Tongue (tissue), 2 donors: ENCODE data around the gene MESP1. TPM values are rescaled to one million over a fixed set of nuclear protein-coding genes. Genes with fewer than 3 reads are reported as not detected.

ENCODE experiments used
- DNase-seq: peaks from one replicate; pipeline ENCODE4 v3.0.0-alpha.2; 2015
- total RNA-seq: library from RNA; depleted of rRNA; stranded (reverse); fragments of >200 nt; gene quantifications from one replicate; pipeline ENCODE4 v1.2.3, GENCODE V29; 2014

Gene MESP1
- total RNA-seq, 1 donor from 2014 or later = 0.31 TPM

DNA sequence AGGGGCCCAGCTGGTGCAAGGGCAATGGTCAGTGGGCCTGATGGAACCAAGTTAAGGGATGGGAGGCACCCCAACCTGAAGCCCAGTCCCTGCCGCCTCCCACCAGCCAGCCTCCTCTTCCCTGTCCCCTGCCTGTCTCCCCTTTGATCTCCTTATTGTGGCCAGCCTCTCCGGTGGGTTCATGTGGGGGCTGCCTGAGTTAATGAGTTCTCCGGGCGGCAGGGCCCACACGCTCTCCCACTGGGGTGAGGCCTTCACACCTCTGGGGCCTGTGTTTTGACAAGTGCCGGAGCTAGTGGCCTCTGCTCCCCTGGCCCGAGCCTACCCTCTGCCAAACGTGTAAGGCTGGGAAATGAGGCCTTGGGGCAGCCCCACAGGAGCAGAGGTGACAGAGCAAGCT lies 7.2 kb upstream of the MESP1 start:
- DNase-seq = no peak

DNA sequence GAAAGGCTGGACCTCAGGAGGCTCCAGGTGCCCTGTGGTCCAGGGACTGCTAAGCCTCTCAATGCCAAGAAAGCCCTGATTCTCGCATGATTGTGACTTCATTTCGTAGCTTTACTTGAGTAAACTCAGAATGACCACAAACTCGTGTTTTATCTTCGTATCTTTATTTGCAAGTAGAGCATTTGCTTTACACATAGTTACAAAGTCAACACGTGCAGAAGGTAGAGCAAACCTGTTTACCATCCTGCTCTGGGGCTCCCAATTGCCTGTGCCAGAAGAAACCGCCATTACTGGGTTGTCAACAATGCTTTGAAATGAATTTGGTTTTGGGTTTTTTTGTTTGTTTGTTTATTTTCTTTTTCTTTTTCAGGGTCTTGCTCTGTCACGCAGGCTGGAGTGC lies 5.8 kb upstream of the MESP1 start:
- no peak for DNase-seq

DNA sequence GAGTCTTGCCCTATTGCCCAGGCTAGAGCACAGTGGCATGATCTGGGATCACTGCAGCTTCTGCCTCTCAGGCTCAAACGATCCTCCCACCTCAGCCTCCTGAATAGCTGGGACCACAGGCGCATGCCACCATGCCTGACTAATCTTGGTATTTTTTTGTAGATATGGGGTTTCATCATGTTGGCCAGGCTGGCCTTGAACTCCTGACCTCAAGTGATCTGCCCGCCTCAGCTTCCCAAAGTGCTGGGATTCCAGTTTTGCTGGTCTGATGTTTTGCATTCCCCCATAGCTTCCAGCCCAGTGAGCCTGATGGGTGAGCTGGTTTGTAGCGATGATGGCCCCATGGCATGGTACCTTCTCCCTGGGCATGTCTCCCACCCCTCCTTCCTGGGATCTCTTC lies 4.7 kb upstream of the MESP1 start:
- no peak for DNase-seq

DNA sequence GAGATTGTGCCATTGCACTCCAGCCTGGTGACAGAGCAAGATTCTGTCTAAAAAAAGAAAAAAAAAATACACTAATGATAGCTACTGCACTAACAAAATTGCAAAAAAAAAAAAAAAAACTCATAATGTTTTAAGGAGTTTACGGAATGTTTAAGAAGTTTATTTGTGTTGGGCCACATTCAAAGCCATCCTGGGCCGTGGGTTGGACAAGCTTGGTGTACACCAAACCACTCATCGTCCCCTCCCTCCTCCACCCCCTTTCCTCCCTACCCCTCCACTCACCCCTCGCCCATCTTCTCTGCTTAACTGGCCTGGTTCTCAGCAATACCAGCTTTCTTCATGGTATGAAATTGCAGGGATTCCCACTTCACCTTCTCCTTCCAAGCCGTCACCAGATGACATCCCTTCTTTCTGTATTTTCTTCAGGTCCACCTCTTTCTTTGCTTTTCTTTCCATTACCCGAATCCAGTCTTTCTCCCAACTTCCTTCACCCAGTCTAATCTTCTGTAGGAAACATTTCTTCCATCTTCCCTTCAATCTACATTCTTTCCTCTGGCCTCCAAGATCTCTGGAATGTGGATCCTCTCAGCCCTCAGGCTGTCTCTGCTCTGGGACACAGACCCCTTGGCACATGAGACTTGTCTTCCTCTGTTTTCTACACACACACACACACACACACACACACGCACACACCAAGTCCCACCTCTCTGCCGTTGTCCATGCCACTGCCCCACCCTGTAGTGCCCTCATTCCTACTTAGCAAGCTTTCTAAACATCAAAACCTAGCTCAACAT lies 3.5 kb upstream of the MESP1 start:
- DNase-seq = no peak

DNA sequence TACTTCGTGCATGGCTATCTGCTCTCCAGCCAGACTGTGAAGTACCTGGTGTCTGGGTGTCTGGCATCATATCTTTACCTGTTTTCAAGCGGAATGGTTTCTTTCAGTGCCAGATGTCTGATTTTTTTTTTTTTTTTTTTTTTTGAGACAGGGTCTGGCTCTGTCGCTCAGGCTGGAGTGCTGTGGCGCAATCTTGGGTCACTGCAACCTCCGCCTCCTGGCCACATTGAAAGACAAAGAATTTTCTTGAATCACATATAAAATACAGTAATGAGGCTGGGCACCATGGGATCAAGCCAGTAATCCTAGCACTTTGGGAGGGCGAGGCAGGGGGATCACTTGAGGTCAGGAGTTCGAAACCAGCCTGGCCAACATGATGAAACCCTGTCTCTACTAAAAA lies 2.8 kb upstream of the MESP1 start:
- no peak for DNase-seq

DNA sequence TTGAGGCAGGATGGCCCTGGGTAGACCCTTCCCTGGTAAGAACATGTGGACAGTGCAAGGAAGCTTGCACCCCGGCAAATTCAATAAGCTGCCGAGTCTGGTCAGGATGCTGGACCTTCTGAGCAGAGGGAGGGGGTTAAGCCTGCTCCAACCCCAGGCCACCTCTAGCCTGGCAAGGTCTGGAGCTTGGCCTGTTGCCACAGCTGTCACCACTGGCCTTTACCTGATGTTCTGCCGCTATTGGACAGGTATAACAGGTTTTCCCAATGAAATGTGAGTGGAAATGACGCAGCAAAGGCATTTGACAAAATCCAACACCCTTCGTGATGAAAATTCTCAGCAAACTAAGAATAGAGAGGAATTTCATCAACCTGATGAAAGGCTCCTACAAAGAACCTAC lies 699 bp upstream of the MESP1 start:
- DNase-seq = no peak

DNA sequence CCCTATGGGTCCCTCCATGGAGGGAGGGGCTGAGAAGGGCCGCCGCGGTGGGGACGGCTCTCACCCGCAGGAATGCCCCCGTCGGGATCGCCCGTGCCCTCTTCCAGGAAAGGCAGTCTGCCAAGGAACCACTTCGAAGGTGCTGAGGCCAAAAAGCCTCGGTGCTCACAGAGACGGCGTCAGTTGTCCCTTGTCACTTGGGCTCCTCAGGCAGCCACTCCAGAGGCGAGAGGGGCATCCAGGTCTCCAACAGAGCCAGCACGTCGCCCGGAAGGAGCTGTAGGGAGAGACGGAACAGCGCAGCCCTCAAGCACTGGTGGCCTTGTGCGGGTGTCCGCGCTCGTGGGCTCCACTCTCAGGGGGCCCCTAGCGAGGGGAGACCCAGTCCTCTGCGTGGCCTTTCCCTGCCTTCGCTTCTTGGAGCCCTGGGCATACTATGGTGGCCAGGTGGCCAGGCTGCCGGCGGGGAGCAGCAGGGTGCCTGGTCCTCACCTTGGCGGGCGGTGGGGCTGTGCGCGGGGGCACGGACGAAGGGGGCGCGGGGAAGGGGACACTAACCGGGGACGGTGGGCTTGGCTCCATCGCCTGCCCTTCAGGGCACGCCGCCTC lies 994 bp downstream of the MESP1 start:
- DNase-seq = no peak

DNA sequence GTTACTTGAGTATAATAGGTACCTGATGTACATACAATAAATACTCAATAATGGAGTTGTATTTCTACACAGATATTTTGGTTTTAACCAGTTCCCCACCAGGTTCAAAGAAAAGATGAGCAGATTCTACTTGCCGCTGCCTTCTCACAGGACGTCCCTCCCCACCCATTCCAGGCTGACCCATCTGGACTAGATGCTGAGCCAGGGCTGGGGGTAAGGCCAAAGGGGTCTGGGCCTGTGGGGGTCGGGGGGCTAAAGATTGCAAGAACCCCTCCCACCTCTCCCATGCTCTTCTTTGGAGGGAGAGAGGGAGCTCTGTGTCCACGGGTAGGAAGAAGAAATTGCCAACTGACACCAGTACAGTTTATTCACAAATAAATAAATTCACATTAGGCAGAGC lies 1.5 kb downstream of the MESP1 start:
- DNase-seq = no peak

DNA sequence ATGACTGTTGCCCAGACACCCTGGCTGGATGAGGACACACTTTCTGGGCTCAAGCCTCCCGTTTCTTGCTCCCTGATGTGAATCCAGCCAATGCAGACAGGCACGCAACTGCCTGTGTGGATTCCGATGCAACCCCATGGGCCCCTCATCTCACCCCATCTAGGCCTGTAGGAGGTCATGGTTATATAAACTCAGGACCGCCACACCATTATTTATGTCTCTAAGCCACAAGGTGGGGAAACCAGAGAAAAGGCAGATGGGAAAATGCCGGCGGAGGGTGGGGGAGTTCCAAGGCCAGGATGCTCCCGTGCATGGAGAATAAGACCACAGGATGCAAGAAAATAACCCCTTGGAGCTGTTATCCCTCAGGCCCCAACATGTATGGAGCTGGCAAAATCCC lies 2.0 kb downstream of the MESP1 start:
- DNase-seq = no peak

DNA sequence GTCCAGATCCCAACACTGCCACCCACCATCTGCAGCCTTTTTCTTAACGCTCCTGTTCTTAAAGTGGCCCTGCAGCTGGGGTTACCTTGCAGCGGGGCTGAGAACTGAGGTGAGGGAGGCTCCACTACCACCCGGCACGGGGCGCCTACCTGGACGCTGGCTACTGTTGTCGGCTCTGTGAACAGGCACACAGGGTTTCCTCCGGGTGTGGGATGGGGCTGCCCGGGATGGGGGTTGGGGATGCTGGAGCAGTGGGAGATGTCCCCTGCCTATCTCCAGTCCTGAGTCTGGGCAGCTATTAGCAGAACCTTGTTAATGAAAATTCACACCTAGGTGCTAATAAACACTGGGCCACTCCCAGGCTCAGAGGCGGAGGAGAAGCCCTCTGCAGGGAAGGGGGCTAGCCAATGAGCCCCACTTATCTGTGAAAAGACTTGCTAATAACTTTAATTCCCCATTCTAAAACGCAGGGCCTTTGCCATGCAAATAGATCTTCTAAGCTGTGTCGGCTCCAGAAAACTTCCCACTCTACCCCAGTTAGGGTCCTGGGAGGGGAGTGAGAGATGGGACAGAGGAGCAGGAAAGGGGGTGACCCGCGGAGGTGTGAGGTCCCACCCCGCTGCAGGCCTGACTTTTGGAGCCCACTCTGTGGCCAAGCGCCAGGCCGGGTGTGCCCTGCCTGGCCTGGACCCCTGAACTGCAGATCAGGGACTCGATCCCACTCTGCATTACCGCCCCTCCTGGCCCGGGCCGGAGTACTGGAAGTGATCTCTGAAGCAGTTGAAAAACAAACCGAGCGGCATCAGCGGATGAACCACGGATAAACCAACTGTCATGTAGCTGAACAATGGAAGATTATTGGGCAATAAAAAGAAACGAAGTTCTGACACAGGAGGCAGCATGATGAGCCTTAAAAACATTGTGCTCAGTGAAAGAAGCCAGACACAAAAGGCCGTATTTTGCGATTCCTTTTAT lies 3.1 kb downstream of the MESP1 start:
- no peak for DNase-seq

DNA sequence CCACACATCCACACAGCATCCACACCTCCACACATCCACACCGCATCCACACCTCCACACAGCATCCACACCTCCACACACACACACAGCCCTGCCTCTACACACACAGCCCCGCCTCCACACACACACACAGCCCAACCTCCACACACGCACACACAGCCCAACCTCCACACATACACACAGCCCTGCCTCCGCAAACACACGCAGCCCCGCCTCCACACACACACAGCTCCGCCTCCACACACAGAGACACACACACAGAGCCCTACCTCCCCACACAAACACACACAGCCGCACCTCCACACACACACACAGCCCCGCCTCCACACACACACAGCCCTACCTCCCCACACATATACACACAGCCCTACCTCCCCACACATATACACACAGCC lies 4.7 kb downstream of the MESP1 start:
- no peak for DNase-seq

DNA sequence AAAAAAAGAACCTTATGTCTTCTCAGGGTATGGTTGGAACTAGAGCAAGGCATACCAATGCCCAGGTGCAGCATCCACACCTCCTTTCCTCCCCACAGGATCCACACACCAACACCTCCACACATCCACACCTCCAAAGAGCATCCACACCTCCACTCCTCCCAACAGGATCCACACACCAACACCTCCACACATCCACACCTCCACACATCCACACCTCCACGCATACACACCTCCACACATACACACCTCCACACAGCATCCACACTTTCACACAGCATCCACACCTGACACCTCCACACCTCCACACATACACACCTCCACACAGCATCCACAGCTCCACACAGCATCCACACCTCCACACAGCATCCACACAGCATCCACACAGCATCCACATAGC lies 5.3 kb downstream of the MESP1 start:
- DNase-seq = no peak

DNA sequence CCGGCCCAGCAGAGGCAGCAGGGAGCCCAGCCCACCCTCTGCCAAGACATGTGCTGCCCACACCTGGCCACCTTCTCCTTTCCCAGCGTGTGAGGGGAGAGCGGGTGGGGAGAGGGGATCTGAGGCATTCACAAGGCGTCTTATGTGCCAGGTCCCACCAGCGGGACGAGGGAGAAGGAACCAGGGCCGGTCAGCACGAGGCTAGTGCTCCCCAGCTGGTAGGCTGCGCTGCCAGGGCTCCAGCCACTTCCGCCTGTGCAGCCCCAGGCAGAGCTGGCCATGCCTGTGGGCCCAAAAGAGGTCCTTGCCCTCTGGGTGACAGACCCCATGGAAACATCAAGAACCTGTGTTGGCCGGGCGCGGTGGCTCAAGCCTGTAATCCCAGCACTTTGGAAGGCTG lies 5.9 kb downstream of the MESP1 start:
- no peak for DNase-seq

DNA sequence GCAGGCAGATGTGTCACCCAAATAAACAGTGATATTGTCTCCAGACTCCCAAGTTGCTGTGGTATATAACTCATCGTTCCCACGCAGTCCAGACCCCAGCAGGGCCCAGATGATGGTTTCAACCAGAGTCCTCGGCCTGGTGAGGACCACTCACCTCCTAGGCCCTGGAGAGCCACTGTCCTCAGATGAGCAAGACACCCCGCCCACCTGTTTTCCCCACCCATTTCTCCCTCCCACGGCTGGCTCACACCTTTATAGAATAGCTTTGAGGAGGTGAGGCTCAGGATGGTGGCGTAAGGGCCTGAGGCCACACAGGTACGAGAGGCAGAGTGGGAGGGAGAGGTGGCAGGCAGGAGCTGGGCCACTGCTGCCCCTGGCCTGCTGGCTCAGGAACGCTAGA lies 7.5 kb downstream of the MESP1 start:
- DNase-seq = no peak

DNA sequence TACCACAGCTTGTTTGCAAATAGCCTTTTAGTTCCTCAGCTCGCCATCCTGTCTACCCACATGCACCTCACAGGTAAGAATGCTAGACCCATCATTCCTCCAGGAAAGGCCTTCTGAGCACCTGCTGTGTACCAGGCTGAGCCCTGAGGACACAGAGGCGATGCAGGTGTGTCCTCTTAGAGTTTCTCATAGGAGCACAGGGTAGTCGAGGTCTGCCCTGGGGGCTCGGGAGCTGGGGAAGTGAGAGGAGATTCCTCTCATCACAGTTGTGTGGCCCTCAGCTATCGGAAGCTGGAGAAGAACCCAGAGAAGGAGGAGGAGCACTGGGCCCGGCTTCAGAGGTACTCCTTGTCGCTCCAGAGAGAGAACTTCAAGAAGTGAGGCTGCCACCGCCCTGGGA lies 8.0 kb downstream of the MESP1 start:
- no peak for DNase-seq

DNA sequence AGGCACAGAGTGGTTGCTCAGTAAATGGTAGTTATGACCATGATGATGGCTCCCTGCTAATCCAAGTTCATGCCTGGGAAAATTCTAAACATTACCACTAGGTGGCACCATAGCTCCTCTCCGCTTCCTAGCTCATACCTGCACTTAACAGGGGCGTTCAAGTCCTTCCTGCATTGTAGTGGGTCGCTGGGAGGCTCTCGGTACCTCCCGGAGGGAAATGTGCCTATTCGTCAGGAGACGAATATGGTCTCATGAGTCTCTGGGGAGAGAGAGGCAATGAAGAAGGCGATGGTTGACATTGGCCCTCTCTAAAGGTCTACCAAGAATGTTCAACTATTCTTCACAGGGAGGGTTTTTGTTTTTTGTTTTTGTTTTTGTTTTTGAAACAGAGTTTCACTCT lies 10.9 kb downstream of the MESP1 start:
- DNase-seq = peak; percentile 86

DNA sequence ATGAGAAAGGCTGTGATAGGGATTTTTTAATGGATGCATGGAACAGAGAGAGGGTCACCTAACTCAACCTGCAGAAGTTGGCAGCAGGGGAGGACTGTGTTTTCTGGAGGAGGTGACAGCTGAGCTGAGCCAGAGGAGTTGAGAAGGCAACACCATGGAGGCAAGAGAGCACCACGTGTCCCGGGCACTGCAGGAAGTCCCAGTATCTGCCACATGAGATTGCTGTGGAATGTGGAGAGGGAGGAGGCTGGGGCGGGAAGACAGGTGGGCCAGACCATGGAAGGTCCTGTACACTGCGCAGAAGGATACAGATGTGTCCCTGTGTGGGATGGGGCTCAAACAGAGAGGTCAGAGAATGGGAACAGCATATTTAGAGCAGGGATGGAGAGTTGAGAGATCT lies 15.3 kb downstream of the MESP1 start:
- DNase-seq = no peak

DNA sequence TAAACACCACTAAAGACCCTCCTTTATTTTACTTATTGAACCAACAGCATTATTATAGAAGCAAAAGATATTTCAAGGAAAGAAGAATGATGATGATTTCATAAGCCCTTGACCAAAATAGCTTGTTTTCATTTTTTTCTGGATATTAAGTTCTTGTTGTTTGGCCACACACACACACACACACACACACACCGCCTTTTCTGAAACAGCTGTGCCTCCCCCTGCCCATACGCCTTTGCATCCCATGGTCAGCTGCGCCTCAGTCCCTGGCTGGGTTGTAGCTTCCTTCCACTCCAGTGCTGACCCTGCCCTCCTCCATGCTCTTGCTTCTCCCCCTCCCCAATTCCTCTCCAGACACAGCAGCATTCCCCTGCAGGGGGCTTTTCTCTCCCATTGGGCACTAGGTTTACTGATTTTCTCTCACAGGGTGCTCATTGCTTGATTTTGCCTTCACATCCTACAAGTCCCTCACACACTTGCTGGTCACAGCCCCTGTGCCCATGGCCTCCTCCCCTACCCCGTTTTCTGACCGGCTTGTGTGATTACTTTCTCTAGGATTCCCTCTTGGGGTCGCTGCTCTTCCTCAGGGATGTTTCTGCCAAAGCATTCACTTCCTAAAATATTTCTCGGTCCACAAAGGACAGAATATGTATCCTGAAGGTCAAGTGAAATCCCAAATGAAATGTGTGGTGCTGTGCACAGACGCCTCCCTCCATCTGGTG lies 18.4 kb downstream of the MESP1 start:
- peak; percentile 13 for DNase-seq

DNA sequence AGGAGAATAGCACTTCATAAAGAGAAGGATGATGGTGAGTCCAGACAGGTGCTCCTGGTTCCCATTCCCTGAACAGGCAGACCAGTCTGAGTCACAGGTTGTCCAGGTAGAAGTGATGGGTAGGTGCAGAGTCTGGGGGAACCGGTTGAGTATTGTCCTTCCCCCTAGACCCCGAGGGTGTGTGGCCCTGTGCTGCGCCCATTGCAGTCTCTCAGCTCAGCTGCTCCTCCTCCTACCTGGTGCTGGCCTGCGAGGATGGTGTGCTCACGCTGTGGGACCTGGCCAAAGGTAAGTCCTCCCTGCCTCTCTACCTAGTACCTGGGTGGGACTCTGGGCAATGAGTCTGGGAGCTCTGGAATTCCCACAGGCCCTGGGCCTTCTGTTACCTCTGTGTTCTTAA lies 19.8 kb downstream of the MESP1 start:
- DNase-seq = no peak

DNA sequence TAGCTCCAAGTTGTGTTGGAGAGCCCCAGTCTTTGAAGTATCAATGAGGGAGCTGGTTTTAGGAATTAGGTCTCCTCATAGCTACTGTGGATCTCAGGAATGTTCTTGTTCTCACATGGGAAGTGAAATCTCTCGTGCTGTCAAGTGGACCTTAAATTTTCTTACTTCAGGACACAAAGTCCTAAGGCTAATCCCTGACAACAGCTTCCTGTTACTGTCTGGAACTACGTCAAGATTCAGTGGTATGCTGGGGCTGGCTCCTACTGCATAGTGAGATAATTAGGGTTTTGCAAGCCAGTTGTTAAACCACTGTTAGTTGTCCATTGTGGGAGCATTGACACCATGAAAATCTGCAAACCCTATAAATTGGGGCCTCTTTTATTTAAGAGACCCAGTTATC lies 22.8 kb downstream of the MESP1 start:
- DNase-seq = no peak

DNA sequence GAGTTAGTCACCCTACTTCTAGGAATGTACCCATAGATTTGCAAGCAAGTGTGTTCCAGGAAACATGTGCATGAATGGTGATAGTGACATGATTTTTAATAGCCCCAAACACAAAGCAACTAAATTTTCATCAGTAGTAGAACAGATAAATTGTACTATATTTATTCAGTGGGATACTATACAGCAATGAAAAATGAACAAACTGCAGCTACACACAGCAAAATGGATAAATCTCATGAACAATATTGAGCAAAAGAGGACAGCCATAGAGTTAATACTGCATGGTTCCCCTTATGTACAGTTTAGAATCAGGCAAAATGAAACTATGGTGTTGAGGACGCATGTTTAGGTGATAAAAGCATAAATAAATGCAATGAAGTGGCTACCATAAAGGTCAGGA lies 26.0 kb downstream of the MESP1 start:
- no peak for DNase-seq

DNA sequence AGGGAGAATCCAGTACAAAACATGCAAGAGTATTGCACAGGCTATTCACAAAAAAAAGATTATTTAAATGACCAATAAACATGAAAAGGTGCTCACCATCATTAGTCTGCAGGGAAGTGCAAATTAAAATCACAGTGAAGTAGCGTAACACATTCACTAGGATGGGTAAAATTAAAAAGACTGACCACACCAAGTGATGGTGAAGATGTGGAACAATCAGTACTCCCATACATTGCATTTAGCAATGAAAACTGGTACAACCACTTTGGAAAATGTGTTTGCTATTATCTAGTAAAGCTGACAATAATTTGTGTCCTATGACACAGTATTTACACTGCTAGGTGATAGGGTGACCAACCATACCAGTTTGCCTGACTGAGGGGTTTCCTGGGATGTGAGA lies 26.4 kb downstream of the MESP1 start:
- DNase-seq = no peak

DNA sequence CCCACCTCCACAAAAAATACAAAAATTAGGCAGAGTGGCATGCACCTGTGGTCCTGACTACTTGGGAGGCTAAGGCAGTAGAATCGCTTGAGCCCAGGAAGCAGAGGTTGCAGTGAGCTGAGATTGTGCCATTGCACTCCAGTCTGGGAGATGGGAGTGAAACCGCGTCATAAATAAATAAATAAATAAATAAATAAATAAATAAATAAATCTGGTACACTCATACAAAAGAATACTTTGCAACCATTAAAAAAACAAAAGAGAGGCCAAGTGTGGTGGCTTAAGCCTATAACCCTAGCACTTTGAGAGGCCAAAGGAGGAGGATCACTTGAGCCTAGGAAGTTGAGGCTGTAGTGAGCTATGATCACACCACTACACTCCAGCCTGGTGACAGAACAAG lies 28.0 kb downstream of the MESP1 start:
- no peak for DNase-seq
